GM04503 (cell line): ENCODE results near the gene ZNF500.

Source experiments
- DNase-seq: peaks from one replicate; pipeline ENCODE4 v3.0.0-alpha.2; 2012; ENCODE audit warnings: low read depth

ZNF500 gene

GRCh38 chr16:4704491-4704890, 62.5 kb downstream of the ZNF500 start:
- no peak for DNase-seq

GRCh38 chr16:4703906-4704305, 63.1 kb downstream of the ZNF500 start:
- no peak for DNase-seq

GRCh38 chr16:4702466-4702808, 64.5 kb downstream of the ZNF500 start:
- no peak for DNase-seq

- no peak for DNase-seq
Observed at GRCh38 chr16:4701791-4702465, 65.0 kb downstream of the ZNF500 start.

- no peak for DNase-seq
Observed at GRCh38 chr16:4700997-4701743, 65.8 kb downstream of the ZNF500 start.

- no peak for DNase-seq
Observed at GRCh38 chr16:4700380-4700996, 66.5 kb downstream of the ZNF500 start.

GRCh38 chr16:4699046-4699556, 67.9 kb downstream of the ZNF500 start:
- DNase-seq, result no peak

- DNase-seq, result no peak
Observed at GRCh38 chr16:4698321-4699045, 68.5 kb downstream of the ZNF500 start.
